GM19452 (cell line): ENCODE results near the gene ADAM11.

Experiments used
- ATAC-seq: cut with Tn5 transposase; IDR thresholded peaks from one replicate; pipeline ENCODE4 v1.9.1; 2021; ENCODE audit not compliant: unreplicated experiment

Gene ADAM11

GRCh38 chr17:44775136-44775837 lies 16.5 kb downstream of the ADAM11 start:
- ATAC-seq = peak; percentile 83

DNA sequence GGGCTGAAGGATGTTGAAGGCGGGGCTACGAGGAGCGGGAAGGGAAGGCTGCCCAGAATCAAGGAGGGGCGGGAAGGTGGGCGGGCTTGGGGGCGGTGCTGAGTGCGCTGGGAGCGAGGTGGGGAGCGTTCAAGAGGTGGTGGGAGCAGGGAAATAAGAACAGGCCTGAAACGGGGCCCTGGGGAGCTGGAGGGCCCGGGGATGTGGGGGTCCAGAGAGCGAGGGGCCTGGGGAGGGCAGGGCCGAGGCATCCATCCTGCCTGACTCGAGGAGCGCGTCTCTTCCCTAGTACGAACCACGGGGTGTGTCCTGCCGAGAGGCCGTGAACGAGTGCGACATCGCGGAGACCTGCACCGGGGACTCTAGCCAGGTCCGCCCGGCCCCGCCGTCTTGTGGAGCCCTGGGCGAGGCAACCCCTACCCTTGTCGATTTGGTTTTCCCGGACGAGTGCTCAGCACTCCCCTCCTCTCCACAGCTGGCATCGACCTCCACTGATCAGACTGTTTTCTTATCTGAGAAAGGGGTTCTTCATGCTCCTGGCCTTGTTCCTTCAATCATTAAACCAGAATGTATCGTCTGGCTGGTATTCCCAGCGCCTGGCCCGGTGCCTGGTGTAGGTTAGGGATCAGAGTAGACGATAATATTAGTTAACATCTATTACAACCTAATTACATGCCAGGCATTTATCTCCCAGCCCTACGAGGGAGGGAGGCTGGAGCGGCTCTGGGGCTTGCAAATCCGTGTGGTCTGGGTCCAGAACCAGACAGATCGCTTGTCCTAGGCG lies 17.2 kb downstream of the ADAM11 start:
- no peak for ATAC-seq

DNA sequence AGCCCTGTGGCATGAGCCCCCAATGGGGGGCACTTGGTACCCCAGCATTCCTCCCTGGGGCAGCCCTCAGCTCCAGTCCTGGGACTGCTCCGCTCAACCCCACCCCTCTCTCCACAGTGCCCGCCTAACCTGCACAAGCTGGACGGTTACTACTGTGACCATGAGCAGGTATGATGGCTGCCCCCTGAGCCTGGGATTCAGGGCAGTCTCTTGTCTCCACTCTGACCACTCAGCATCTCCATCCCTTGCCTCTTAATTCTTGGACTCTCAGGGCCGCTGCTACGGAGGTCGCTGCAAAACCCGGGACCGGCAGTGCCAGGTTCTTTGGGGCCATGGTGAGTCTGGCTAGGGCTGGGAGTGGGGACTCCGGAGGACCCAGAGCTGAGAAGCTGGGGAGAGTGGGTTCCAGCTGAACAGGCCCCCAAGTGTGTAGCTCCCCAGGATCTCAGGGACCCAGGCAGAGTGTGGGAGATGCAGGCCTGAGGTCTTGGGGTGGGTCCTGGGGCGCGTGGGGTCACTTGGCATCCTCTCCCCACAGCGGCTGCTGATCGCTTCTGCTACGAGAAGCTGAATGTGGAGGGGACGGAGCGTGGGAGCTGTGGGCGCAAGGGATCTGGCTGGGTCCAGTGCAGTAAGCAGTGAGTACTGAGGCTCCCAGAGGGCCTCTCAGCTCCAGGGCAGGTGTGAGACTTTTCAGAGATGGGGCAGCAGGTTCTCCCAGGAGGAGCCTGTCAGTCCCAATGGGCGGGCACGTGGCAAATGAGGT lies 18.0 kb downstream of the ADAM11 start:
- no peak for ATAC-seq

GRCh38 chr17:44777394-44778348 lies 18.9 kb downstream of the ADAM11 start:
- no peak for ATAC-seq

DNA sequence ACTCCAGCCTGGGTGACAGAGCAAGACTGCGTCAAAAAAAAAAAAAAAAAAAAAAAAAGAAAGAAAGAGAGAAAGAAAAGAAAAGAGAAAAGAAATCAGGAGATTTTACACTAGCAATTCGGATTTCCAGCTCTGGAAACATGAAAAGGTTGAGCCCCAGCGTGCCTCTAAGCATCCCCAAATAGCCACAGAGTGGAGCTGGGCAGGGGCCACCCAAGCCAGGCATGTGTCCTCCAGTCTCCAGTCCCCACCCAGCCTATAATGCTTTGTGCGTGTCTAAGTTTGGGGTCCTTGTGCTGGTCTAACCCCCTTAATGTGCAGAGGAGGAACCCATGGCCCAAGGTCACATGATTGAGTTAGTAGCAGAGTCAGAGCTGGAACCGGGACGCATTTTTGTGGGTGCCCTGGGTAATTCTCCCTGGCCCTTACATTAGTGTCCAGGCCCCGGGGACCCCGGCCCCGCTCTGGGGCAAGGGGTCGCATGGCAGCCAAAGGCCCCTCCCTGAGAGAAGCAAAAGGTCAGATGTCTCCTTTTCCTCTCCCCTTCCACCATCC lies 19.9 kb downstream of the ADAM11 start:
- no peak for ATAC-seq

DNA sequence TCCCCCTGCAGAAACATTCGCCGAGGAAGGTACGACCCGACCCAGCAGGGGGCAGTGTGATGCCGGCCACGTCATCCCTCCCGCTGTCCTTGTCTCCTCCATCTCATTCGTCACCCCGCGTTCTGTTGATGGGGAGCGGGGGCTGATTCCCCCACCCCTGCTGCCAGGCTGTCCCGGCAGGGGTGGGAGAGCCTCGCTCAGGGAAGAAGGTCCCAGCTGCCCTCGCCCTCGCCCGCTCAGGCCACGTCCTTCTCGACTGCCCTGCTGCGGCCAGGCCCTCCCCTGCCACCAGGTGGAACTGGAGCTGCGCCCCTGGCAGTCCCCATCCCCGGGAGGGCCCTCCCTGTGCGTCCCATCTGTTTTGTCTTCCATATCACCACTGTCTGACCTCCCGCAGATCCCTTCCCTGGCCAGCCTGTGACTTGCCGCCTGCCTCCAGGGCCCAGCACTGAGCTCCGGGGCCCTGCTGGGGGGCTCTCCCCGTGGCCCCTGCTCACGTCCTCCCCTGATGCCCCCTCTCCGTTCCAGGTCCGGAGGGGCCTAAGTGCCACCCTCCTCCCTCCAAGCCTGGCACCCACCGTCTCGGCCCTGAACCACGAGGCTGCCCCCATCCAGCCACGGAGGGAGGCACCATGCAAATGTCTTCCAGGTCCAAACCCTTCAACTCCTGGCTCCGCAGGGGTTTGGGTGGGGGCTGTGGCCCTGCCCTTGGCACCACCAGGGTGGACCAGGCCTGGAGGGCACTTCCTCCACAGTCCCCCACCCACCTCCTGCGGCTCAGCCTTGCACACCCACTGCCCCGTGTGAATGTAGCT lies 20.6 kb downstream of the ADAM11 start:
- ATAC-seq = no peak

GRCh38 chr17:44780161-44780560 lies 21.4 kb downstream of the ADAM11 start:
- ATAC-seq = no peak

DNA sequence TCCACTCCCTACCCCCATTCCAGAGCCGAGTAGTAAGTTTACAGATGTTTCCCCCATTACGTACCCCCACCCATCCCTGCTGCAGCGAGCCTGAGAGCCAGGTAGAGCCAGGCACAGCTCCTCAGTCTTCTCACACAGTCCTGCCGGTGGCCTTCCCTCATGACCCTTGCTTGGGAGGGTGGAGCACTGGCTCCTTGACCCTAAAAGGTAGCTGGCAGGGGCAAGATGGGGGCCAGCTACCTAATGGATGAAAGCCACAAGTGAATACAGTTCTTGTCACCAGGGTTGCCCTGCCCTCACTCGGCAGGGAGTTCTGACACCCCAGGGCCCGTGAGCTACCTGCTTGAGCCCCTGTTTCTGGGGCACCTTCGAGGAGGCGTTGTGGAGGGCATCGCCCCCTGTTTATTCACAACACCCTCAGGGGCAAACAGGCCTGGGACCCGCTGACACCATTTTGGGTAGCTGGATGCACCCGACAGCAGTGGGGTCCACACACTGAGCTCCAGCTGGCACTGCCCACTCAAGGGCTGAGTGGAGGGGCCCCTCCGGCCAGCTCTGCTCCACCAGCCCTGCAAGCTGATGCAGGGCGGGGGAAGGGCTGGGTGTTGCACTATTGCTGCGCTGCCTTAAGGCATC lies 22.2 kb downstream of the ADAM11 start:
- no peak for ATAC-seq

GRCh38 chr17:44781551-44782325 lies 22.9 kb downstream of the ADAM11 start:
- ATAC-seq = no peak

DNA sequence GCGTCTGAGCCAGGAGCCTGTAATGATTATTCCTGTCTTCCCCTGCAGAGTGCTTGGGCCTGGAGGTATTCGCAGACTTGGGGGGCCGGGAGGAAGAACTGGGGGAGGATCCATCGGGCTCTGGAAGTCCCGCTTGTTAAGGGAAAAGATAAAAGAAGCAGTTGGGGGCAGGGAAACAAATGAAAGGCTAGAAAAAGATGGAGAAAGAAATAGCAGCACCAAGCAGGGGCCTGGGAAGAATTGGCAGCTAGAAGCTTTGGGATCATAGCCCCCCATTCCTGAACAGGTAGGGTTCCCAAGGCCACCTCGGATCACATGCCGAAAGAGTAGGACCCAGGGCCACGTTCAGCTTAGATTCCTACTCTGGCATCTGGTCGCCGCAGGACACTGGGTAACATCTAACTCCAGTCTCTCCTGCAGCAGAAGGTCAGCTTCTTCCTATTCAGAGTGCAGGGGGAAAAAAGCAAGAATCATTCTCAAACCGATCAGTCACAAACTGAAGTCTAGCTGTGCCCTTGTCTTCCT lies 23.6 kb downstream of the ADAM11 start:
- no peak for ATAC-seq

- ATAC-seq = no peak
These were observed 27.1 kb downstream of the ADAM11 start for GRCh38 chr17:44785921-44786320.

DNA sequence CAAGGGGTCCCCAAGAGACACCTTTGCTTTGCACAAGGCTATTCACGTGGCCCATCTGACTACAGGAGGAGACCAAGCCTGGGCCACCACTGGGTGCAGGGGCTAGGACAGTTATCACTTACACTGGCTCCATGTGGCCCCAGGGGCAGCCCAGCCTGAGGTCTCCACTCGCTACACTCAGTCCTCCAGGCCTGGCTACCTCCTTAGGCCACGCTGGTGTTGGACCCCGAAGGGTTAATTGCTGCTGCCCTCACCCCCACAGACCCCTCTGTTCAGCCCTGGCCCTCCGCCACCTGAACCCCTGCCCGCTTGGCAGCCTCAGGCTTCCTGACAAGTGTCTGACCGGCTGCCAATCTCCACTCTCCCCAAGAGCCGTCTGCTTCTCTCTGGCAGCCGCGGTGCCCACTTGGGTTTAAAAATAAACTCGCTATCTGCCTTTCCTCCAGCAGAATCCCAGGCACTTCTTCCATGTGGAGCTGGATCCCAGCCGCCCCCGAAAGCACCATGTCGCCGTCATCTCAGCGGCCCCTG lies 27.8 kb downstream of the ADAM11 start:
- no peak for ATAC-seq

GRCh38 chr17:44787271-44787940 lies 28.6 kb downstream of the ADAM11 start:
- no peak for ATAC-seq

- ATAC-seq = no peak
These were observed 29.4 kb downstream of the ADAM11 start for GRCh38 chr17:44788139-44788538.

DNA sequence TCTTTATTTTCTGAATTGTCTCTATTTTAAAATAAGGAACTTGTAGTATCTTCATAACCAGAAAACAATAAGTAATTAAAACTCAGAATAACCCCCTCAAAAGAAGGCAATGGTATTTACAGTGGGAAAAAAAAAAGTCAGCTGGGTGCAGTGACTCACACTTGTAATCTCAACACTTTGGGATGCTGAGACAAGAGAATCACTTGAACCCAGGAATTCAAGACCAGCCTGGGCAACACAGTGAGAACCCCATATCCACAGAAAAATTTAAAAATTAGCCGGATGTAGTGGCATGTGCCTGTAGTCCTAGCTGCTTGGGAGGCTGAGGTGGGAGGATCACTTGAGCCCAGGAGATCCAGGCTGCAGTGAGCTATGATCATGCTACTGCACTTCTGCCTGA lies 33.5 kb downstream of the ADAM11 start:
- no peak for ATAC-seq

- no peak for ATAC-seq
These were observed 35.4 kb downstream of the ADAM11 start for GRCh38 chr17:44793885-44794842.
